GM19467 (cell line): Measurements from ENCODE around the gene BRIP1.
"Not testable (repeated sequence)": the region's sequence is repeated elsewhere in the genome, so short reads cannot be mapped to it uniquely, and the experiment has no call there.

ENCODE experiments used
- ATAC-seq: cut with Tn5 transposase; IDR thresholded peaks from one replicate; pipeline ENCODE4 v1.9.1; 2021; ENCODE audit warnings: mild to moderate bottlenecking, moderate library complexity; ENCODE audit not compliant: unreplicated experiment

BRIP1 gene

GRCh38 chr17:61733021-61733420 is 130.3 kb downstream of the BRIP1 start:
- ATAC-seq: no peak

GRCh38 chr17:61732169-61732568 is 131.2 kb downstream of the BRIP1 start:
- no peak for ATAC-seq

DNA sequence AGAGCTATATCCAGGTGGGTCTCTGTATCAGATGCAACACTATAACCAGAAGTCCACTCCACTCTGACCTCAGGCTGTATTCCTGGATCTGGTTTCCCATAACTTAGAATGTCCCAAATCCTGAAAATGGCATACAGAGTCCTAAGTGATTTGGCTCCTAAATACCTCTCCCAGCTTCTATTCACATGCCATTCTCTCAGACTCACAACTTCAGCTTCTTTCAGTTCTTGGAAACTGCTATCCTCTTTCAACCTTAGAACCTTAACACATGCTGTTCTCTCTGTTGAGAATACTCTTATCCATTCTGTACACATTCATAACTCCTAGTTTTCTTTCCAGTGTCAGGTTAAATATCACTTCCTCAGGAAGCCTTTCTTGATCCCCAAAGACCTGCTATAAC is 132.0 kb downstream of the BRIP1 start:
- no peak for ATAC-seq

DNA sequence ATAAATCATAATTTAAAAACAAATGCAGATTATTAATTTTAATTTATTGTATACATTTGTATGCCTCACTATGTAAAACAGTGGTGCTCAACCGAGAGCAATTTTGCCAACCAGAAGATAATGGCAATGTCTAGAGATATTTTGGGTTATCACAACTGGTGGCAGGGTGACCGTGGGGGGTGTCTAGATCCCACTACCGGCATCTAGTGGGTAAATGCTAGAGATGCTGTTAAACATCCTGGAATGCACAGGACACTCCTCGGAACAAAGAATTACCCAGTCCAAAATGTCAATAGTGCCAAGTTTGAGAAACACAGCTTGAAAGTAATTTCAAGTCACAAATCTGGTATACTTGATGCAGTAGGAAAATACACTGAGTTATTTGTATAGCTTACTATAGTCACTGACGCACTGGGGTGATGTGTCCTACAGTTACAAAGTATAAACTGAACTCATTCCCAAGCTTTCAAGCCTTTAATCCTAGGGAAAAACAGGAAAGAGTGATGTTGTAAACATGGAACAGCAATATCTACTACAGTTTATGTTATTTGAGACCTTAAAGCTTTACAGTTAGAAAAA is 133.5 kb downstream of the BRIP1 start:
- no peak for ATAC-seq

DNA sequence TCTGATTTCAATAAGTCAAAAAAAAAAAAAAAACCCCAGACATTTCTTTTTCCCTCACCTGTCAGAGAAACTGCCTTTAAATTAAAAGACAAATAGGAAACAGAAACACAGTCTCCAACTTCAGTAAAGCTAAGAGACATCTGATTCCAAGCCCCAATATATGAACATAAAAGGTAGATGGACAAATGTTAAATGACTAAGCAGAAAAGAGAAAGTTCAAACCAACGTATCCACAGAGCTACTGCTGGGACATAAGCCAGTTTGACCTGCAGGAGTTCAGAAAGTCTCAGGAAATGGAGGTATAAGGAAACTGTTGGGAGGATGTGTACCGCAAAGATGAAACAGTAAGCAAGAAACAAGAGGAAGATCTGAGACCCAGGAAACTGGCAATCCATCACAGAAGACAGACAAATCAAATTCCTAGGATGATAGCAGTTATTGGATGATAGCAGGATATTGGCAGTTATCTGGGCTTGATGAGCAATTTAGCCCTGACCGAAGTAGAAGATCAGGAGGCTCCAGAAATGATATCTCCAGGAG is 135.0 kb downstream of the BRIP1 start:
- no peak for ATAC-seq

- ATAC-seq: not testable (repeated sequence)
These were observed 135.5 kb downstream of the BRIP1 start for GRCh38 chr17:61727798-61728197.

- ATAC-seq: no peak
These were observed 136.4 kb downstream of the BRIP1 start for GRCh38 chr17:61726977-61727376.

DNA sequence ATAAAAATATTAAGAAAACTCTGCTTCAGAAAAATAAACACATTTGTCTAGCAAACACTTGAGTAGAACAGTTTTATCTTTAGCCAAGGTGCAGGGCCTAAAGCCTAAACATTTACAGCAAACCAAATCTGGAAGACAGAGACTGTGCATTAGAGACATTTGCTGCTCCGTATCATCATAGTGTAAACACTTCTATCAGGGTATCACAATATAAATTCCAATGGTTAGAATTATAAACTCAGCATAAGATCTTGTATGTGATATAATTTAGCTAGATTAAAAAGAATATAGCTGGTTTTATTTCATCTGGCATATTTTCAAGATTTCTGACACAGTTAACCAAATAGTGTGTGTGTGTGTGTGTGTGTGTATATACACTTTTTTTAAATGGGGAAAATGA is 138.6 kb downstream of the BRIP1 start:
- ATAC-seq: no peak

GRCh38 chr17:61723914-61724313 is 139.4 kb downstream of the BRIP1 start:
- no peak for ATAC-seq

DNA sequence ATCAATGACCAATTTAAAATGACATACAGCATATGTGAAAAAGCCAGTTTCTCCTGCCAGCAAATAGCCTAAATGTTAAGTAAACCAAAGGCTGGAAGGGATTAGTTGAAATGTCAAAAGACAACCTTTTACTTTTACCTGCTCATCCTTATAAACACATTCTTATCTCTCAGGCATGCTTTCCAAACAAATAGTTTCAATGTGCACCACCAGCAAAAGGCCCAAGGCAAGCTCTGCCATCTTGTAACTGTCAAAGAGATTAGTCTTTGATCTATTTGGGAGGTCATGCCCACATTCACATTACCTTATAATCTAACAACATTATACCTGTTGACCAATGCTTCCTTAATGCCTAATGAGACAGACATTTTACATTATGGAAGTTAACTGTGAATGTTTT is 140.1 kb downstream of the BRIP1 start:
- no peak for ATAC-seq

DNA sequence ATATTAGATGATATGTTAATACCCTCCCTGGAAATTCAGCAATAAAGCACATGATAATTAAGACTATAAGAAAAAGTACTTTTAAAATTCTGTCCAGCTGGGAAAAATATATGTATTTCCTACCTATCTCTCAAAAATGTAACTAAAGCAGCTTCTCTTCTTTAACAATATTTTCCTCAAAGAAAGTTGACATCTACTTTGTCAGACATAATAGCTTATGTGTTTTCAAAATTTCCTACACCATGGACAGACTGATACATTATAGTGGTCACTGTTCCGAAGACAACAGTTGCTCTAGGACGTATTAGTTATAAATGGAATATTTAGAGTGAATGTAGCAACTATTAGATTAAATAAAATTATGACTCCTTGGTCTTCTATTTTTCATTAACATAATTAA is 140.9 kb downstream of the BRIP1 start:
- no peak for ATAC-seq

DNA sequence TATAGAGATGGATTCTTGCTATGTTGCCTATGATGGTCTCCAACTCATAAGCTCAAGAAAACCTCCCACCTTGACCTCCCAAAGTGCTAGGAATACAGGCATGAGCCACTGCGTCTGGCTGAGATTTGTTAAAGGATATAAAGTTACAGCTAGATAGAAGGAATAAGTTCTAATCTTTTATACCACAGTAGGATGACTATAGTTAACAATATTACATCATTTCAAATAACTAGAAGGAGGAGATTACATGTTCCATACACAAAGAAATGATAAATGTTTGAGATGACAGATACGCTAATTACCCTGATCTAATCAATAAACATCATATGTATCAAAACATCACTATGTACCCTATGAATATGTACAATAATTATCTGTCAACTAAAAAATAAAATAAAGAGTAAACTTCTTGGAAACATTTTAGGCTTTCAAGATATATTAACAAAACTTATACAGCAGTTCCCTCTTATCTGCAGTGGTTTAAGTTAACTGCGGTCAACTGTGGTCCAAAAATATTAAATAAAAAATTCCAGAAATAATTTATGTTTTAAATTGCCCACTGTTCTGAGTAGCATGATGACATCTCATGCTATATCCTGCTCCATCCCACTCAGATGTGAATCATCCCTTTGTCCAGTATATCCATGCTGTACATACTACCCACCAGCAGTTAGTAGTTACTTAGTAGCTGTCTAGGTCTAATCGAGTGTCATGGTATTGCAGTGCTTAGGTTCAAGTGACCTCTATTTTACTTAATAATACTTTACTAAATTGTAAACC is 143.1 kb downstream of the BRIP1 start:
- ATAC-seq: no peak

DNA sequence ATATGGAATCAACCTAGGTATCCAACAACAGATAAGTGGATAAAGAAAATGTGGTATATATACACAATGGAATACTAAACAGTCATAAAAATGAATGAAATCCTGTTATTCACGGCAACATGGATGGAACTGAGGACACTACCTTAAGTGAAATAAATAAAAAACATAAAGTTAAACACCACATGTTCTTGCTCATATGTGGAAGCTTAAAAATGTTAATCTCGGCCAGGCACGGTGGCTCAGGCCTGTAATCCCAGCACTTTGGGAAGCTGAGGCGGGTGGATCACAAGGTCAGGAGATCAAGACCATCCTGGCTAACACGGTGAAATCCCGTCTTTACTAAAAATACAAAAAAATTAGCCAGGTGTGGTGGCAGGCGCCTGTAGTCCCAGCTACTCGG is 144.1 kb downstream of the BRIP1 start:
- not testable (repeated sequence) for ATAC-seq

GRCh38 chr17:61718022-61718421 is 145.3 kb downstream of the BRIP1 start:
- no peak for ATAC-seq

GRCh38 chr17:61717352-61717751 is 146.0 kb downstream of the BRIP1 start:
- ATAC-seq: no peak

DNA sequence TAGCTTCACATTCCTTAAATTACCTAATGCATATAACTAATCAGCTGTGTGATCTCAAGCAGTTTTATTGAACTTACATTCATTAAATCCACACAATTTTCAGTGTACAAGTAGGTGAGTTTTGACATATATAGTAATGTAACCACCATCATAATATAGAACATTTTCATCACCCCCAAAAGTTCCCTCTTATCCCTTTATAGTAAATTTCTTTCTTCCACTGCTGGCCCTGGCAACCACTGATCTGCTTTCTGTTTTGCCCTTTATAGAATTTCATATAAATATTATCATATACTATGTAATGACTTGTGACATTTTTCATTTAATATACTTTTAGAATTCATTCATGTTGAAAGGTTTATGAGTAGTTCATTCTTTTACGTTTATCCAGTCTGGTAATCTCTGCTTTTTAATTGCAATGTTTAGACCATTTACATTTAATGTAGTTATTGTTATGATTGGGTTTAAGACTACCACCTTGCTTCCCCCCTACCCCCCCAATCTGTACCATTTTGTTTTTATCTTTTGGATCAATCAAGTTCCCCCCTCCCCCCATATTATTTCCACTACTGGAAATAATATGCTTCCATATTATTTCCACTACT is 147.0 kb downstream of the BRIP1 start:
- ATAC-seq: no peak

GRCh38 chr17:61715348-61715747 is 148.0 kb downstream of the BRIP1 start:
- no peak for ATAC-seq

GRCh38 chr17:61714300-61714699 is 149.0 kb downstream of the BRIP1 start:
- no peak for ATAC-seq

DNA sequence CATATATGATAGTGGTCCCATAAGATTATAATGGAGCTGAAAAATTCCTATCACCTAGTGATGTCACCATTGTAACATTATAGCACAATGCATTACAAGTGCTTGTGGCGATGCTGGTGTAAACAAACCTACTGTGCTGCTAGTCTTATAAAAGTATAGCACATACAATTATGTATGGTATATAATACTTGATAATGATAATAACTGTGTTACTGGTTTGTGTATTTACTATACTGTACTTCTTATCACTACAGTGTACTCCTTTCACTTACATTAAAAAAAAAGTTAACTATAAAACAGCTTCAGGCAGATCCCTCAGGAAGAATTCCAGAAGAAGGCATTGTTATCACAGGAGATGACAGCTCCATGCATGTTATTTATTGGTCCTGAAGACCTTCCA is 150.3 kb downstream of the BRIP1 start:
- ATAC-seq: no peak

DNA sequence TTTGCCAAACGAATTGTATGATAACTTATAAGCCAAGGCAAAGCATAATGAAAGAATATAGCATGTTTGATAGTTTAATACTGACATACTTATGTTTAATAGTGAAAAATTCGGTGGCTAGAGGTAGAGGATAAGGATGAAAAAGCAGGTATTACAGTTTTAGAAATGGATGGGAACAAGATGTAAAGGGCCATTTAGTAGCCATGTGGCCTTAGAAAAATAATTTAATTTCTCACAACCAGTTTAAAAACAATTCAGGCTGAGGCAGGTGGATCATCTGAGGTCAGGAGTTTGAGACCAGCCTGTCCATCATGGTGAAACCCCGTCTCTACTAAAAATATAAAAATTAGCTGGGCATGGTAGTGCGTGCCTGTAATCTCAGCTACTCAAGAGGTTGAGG is 152.8 kb downstream of the BRIP1 start:
- ATAC-seq: no peak

DNA sequence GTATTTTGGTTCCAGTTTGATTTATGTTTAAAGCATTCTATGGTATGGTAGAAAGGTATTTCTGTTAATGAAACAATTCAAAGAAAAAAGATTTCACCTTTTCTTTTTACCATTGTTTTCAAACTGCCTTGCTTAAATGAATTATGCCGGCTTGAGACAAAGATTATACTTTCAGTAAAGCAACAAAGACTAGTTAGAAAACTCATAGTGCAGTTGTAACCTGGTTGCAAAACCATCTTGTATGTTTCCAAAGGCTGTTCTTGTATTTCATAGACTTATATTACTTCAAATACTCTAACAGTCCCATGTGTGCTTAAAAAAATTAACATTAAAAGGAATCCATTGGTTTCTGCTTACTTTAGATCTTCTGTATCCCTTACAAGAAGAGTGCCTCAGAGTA is 153.8 kb downstream of the BRIP1 start:
- ATAC-seq: no peak

GRCh38 chr17:61704935-61705449 is 158.3 kb downstream of the BRIP1 start:
- ATAC-seq: no peak
